Inferior parietal cortex (tissue), 1 donor: ENCODE results near the gene ELL2.
"Not testable (repeated sequence)": the region's sequence is repeated elsewhere in the genome, so short reads cannot be mapped to it uniquely, and the experiment has no call there.

Experiments
- DNase-seq: peaks from one replicate; pipeline ENCODE4 v3.0.0-alpha.2; 2016; ENCODE audit errors: extremely low spot score

Gene ELL2

GRCh38 chr5:95930141-95930930 is 31.3 kb downstream of the ELL2 start:
- DNase-seq: no peak

- DNase-seq: no peak
Measured at GRCh38 chr5:95928724-95929253, 32.9 kb downstream of the ELL2 start.

GRCh38 chr5:95927927-95928723 is 33.5 kb downstream of the ELL2 start:
- no peak for DNase-seq

GRCh38 chr5:95927300-95927699 is 34.4 kb downstream of the ELL2 start:
- DNase-seq: not testable (repeated sequence)

GRCh38 chr5:95925939-95926338 is 35.7 kb downstream of the ELL2 start:
- no peak for DNase-seq

- DNase-seq: no peak
Measured at GRCh38 chr5:95925378-95925744, 36.3 kb downstream of the ELL2 start.

GRCh38 chr5:95924720-95925377 is 36.8 kb downstream of the ELL2 start:
- no peak for DNase-seq

GRCh38 chr5:95923918-95924544 is 37.6 kb downstream of the ELL2 start:
- DNase-seq: no peak

- no peak for DNase-seq
Measured at GRCh38 chr5:95922798-95923197, 38.9 kb downstream of the ELL2 start.

GRCh38 chr5:95921501-95921900 is 40.1 kb downstream of the ELL2 start:
- no peak for DNase-seq

GRCh38 chr5:95920822-95921221 is 40.8 kb downstream of the ELL2 start:
- no peak for DNase-seq

- no peak for DNase-seq
Measured at GRCh38 chr5:95919658-95920057, 42.0 kb downstream of the ELL2 start.

- no peak for DNase-seq
Measured at GRCh38 chr5:95918421-95919006, 43.1 kb downstream of the ELL2 start.

- DNase-seq: no peak
Measured at GRCh38 chr5:95917207-95917606, 44.4 kb downstream of the ELL2 start.

- no peak for DNase-seq
Measured at GRCh38 chr5:95916687-95917085, 45.0 kb downstream of the ELL2 start.

GRCh38 chr5:95915999-95916686 is 45.5 kb downstream of the ELL2 start:
- no peak for DNase-seq

GRCh38 chr5:95913663-95914062 is 48.0 kb downstream of the ELL2 start:
- DNase-seq: no peak

- no peak for DNase-seq
Measured at GRCh38 chr5:95912029-95912428, 49.6 kb downstream of the ELL2 start.

GRCh38 chr5:95910521-95910920 is 51.1 kb downstream of the ELL2 start:
- no peak for DNase-seq

- DNase-seq: no peak
Measured at GRCh38 chr5:95909738-95910137, 51.9 kb downstream of the ELL2 start.

- no peak for DNase-seq
Measured at GRCh38 chr5:95908799-95909198, 52.9 kb downstream of the ELL2 start.
